ENCODE results near the gene ERC2.

Gene ERC2

GRCh38 chr3:55658690-55659562 is 809.3 kb downstream of the ERC2 start:
- H2AFZ ChIP-seq (ENCODE audit: low read length): no peak overlapping the region
- no peak overlapping the region for H3K4me2 ChIP-seq (ENCODE audit: low read depth, low read length, poor library complexity, severe bottlenecking)
- no peak overlapping the region for H3K4me3 ChIP-seq (ENCODE audit: low read length, poor library complexity, severe bottlenecking)
- H3K27me3 ChIP-seq (ENCODE audit: insufficient read depth, low read length, poor library complexity, severe bottlenecking): no peaks in the 10 kb centered on the region
- no peak for TF ChIP-seq EZH2phosphoT487 (IDR thresholded peaks at IDR 0.05; ENCODE audit: borderline replicate concordance)
- H3F3A ChIP-seq (ENCODE audit: low read depth): no peaks in the 10 kb centered on the region
- H4K20me1 ChIP-seq (ENCODE audit: insufficient read depth, low read length, poor library complexity, severe bottlenecking): no peaks in the 10 kb centered on the region
- no peaks in the 10 kb centered on the region for H3K79me2 ChIP-seq (ENCODE audit: insufficient read depth, low read length)
- no peak overlapping the region for H3K9ac ChIP-seq (ENCODE audit: low read depth, low read length, poor library complexity, severe bottlenecking)
- H3K36me3 ChIP-seq (ENCODE audit: insufficient read depth, low read length): no peaks in the 10 kb centered on the region
- H3K9me2 ChIP-seq (replicated peaks; ENCODE audit: low read depth, low read length): no peaks in the 10 kb centered on the region
- H3K4me1 ChIP-seq (ENCODE audit: insufficient read depth, low read length, poor library complexity, severe bottlenecking): peaks cover 10% of the 10 kb centered on the region
- H3K9me3 ChIP-seq (ENCODE audit: insufficient read depth, low read depth, low read length): no peaks in the 10 kb centered on the region

GRCh38 chr3:55658270-55658669 is 810.0 kb downstream of the ERC2 start:
- H3K79me2 ChIP-seq (ENCODE audit: insufficient read depth, low read length): no peaks in the 10 kb centered on the region
- H3K36me3 ChIP-seq (ENCODE audit: insufficient read depth, low read length): no peaks in the 10 kb centered on the region
- no peaks in the 10 kb centered on the region for H3F3A ChIP-seq (ENCODE audit: low read depth)
- no peaks in the 10 kb centered on the region for H3K27me3 ChIP-seq (ENCODE audit: insufficient read depth, low read length, poor library complexity, severe bottlenecking)
- no peak overlapping the region for H3K4me3 ChIP-seq (ENCODE audit: low read length, poor library complexity, severe bottlenecking)
- H4K20me1 ChIP-seq (ENCODE audit: insufficient read depth, low read length, poor library complexity, severe bottlenecking): no peaks in the 10 kb centered on the region
- H3K9ac ChIP-seq (ENCODE audit: low read depth, low read length, poor library complexity, severe bottlenecking): no peak overlapping the region
- no peaks in the 10 kb centered on the region for H3K9me2 ChIP-seq (replicated peaks; ENCODE audit: low read depth, low read length)
- H3K4me1 ChIP-seq (ENCODE audit: insufficient read depth, low read length, poor library complexity, severe bottlenecking): peaks cover 13% of the 10 kb centered on the region
- no peak for TF ChIP-seq EZH2phosphoT487 (IDR thresholded peaks at IDR 0.05; ENCODE audit: borderline replicate concordance)
- no peak for TF ChIP-seq CTCF (conservative IDR thresholded peaks at IDR 0.05; ENCODE audit: low read length)
- no peak overlapping the region for H2AFZ ChIP-seq (ENCODE audit: low read length)
- H3K9me3 ChIP-seq (ENCODE audit: insufficient read depth, low read depth, low read length): no peaks in the 10 kb centered on the region
- H3K4me2 ChIP-seq (ENCODE audit: low read depth, low read length, poor library complexity, severe bottlenecking): no peak overlapping the region

GRCh38 chr3:55655544-55655943 is 812.7 kb downstream of the ERC2 start:
- Histone ChIP-seq H3K4me2 (ENCODE audit: low read depth, low read length, poor library complexity, severe bottlenecking) (no peak overlapping the region), H3F3A (ENCODE audit: low read depth) (no peaks in the 10 kb centered on the region), H3K36me3 (ENCODE audit: insufficient read depth, low read length) (no peaks in the 10 kb centered on the region), H4K20me1 (ENCODE audit: insufficient read depth, low read length, poor library complexity, severe bottlenecking) (no peaks in the 10 kb centered on the region), H3K9me3 (ENCODE audit: insufficient read depth, low read depth, low read length) (no peaks in the 10 kb centered on the region), H2AFZ (ENCODE audit: low read length) (no peak overlapping the region), H3K4me1 (ENCODE audit: insufficient read depth, low read length, poor library complexity, severe bottlenecking) (peaks cover 13% of the 10 kb centered on the region), H3K9me2 (replicated peaks; ENCODE audit: low read depth, low read length) (no peaks in the 10 kb centered on the region), H3K9ac (ENCODE audit: low read depth, low read length, poor library complexity, severe bottlenecking) (no peak overlapping the region), H3K79me2 (ENCODE audit: insufficient read depth, low read length) (no peaks in the 10 kb centered on the region), H3K27me3 (ENCODE audit: insufficient read depth, low read length, poor library complexity, severe bottlenecking) (no peaks in the 10 kb centered on the region), H3K4me3 (ENCODE audit: low read length, poor library complexity, severe bottlenecking) (no peak overlapping the region)
- TF ChIP-seq EZH2phosphoT487 (IDR thresholded peaks at IDR 0.05; ENCODE audit: borderline replicate concordance) (no peak), CTCF (conservative IDR thresholded peaks at IDR 0.05; ENCODE audit: low read length) (no peak)
